GM23338 (cell line): ENCODE measurements around the gene NRP2. TPM values are rescaled to one million over a fixed set of nuclear protein-coding genes. Genes with fewer than 3 reads are reported as not detected.

Experiments
- ATAC-seq: fragments of 200-7000 bp; cut with Tn5 transposase; 3 replicates; pipeline ENCODE4 v1.9.1; 2020
- DNase-seq: peaks from one replicate; pipeline ENCODE4 v3.0.0-alpha.2; 2015; ENCODE audit warnings: low spot score
- H2AFZ ChIP-seq: fragments of 200-600 bp; sonication (generic); 2 replicates; pipeline ENCODE4 v1.8.0; 2016; ENCODE audit warnings: antibody characterized with exemption, mild to moderate bottlenecking, moderate library complexity
- H3F3A ChIP-seq: fragments of 200-600 bp; sonication (generic); replicated peaks from 2 replicates; pipeline ENCODE4 v1.8.0; 2017; ENCODE audit warnings: antibody characterized with exemption, mixed run types, low read depth
- H3K27ac ChIP-seq: fragments of 200-600 bp; sonication (generic); 2 replicates; pipeline ENCODE4 v1.6.1; 2016; ENCODE audit warnings: low read depth
- H3K27me3 ChIP-seq: fragments of 200-600 bp; sonication (generic); 2 replicates; pipeline ENCODE4 v1.8.0; 2016; ENCODE audit warnings: mild to moderate bottlenecking, mixed run types, moderate library complexity; ENCODE audit not compliant: insufficient read depth
- H3K36me3 ChIP-seq: fragments of 200-600 bp; sonication (generic); 2 replicates; pipeline ENCODE4 v1.8.0; 2016; ENCODE audit warnings: mild to moderate bottlenecking; ENCODE audit not compliant: insufficient read depth
- H3K4me1 ChIP-seq: fragments of 200-600 bp; sonication (generic); 2 replicates; pipeline ENCODE4 v1.8.0; 2016; ENCODE audit warnings: mild to moderate bottlenecking, moderate library complexity; ENCODE audit not compliant: insufficient read depth
- H3K4me2 ChIP-seq: fragments of 200-600 bp; sonication (generic); 2 replicates; pipeline ENCODE4 v1.7.1; 2017; ENCODE audit warnings: mixed run types
- H3K4me3 ChIP-seq: fragments of 200-600 bp; sonication (generic); 2 replicates; pipeline ENCODE4 v1.6.1; 2016; ENCODE audit warnings: mixed run types
- H3K79me2 ChIP-seq: fragments of 200-600 bp; sonication (generic); replicated peaks from 2 replicates; pipeline ENCODE4 v1.8.0; 2017; ENCODE audit warnings: mild to moderate bottlenecking; ENCODE audit not compliant: insufficient read depth
- H3K9me2 ChIP-seq: fragments of 200-600 bp; sonication (generic); 2 replicates; pipeline ENCODE4 v1.8.0; 2017; ENCODE audit not compliant: insufficient read depth
- H4K20me1 ChIP-seq: fragments of 200-600 bp; sonication (generic); replicated peaks from 2 replicates; pipeline ENCODE4 v1.8.0; 2017; ENCODE audit warnings: mild to moderate bottlenecking; ENCODE audit not compliant: insufficient read depth
- H3K27ac Mint-ChIP-seq: 2 replicates; pipeline ENCODE4 v1.8.0; 2020; ENCODE audit warnings: inconsistent platforms, mild to moderate bottlenecking, moderate library complexity, mixed read lengths
- H3K27me3 Mint-ChIP-seq: 3 replicates; pipeline ENCODE4 v1.8.0; 2022; ENCODE audit warnings: low read depth, mild to moderate bottlenecking, moderate library complexity, mixed read lengths, inconsistent platforms; ENCODE audit not compliant: insufficient read depth, poor library complexity
- H3K36me3 Mint-ChIP-seq: 3 replicates; pipeline ENCODE4 v1.8.0; 2021; ENCODE audit warnings: low read depth, mild to moderate bottlenecking, inconsistent platforms, moderate library complexity, mixed read lengths
- H3K4me1 Mint-ChIP-seq: 3 replicates; pipeline ENCODE4 v1.8.0; 2020; ENCODE audit warnings: mild to moderate bottlenecking, inconsistent platforms, mixed read lengths
- H3K4me3 Mint-ChIP-seq: 3 replicates; pipeline ENCODE4 v1.8.0; 2021; ENCODE audit warnings: moderate library complexity, mild to moderate bottlenecking, inconsistent platforms, mixed read lengths
- H3K9me3 Mint-ChIP-seq: 3 replicates; pipeline ENCODE4 v1.8.0; 2020; ENCODE audit warnings: moderate library complexity, mild to moderate bottlenecking, inconsistent platforms, mixed read lengths
- CREB1 ChIP-seq: fragments of 250-450 bp; sonication (Bioruptor Pico); IDR thresholded peaks from 2 replicates; pipeline ENCODE4 v1.5.0; 2020; ENCODE audit warnings: low read depth, mild to moderate bottlenecking, moderate library complexity
- CTCF ChIP-seq, 2 experiments: fragments of 200-600 bp in 1 of 2; sonication (generic) in 1 of 2; conservative IDR thresholded peaks; 2 replicates each; pipeline versions ENCODE4 v1.5.1 to v1.6.1; 2016 to 2017; ENCODE audit warnings: antibody characterized with exemption in 2 of 2, low read depth in 2 of 2, mild to moderate bottlenecking in 2 of 2, moderate library complexity in 1 of 2
- EZH2 ChIP-seq: fragments of 200-600 bp; sonication (generic); IDR thresholded peaks from one replicate; pipeline ENCODE4 v1.8.0; 2017; ENCODE audit warnings: antibody characterized with exemption, mild to moderate bottlenecking, low read depth; ENCODE audit not compliant: unreplicated experiment
- JUNB ChIP-seq: IDR thresholded peaks from one replicate; pipeline ENCODE4 v1.6.1; 2016; ENCODE audit warnings: antibody characterized with exemption; ENCODE audit not compliant: unreplicated experiment
- NANOG ChIP-seq: IDR thresholded peaks from 2 replicates; pipeline ENCODE4 v1.6.1; 2016; ENCODE audit warnings: antibody characterized with exemption, borderline replicate concordance
- POLR2AphosphoS5 ChIP-seq: IDR thresholded peaks from 2 replicates; pipeline ENCODE4 v1.6.1; 2016; ENCODE audit warnings: antibody characterized with exemption, low read depth
- STAT1 ChIP-seq: IDR thresholded peaks from one replicate; pipeline ENCODE4 v1.6.1; 2016; ENCODE audit warnings: antibody characterized with exemption; ENCODE audit not compliant: unreplicated experiment
- ZNF331 ChIP-seq: fragments of 250-450 bp; sonication (Bioruptor Pico); IDR thresholded peaks from 2 replicates; pipeline ENCODE4 v1.5.0; 2020; ENCODE audit warnings: low read depth, mild to moderate bottlenecking, moderate library complexity
- polyA plus RNA-seq: library from polyadenylated mRNA; unstranded; fragments of >200 nt; fragmentation: Nextera tagmentation; extraction: Ambion mirVana; gene quantifications from 2 replicates; pipeline ENCODE4 v1.2.1, GENCODE V29; 2016
- total RNA-seq: library from RNA; depleted of rRNA; stranded (reverse); fragments of >200 nt; shearing (Covaris generic); gene quantifications from 2 replicates; pipeline ENCODE4 v1.2.3, GENCODE V29; 2014
- TF ChIP-seq, protein P1 (sequence below): IDR thresholded peaks from one replicate; pipeline ENCODE4 v1.6.1; 2018; ENCODE audit warnings: antibody characterized with exemption; ENCODE audit not compliant: unreplicated experiment
- TF ChIP-seq, protein P2 (sequence below): IDR thresholded peaks from 2 replicates; pipeline ENCODE4 v1.6.1; 2016; ENCODE audit warnings: antibody characterized with exemption

Gene NRP2
- total and polyA plus RNA-seq, 2 experiments from 2014 or later: 18.4 to 22.0 TPM

DNA sequence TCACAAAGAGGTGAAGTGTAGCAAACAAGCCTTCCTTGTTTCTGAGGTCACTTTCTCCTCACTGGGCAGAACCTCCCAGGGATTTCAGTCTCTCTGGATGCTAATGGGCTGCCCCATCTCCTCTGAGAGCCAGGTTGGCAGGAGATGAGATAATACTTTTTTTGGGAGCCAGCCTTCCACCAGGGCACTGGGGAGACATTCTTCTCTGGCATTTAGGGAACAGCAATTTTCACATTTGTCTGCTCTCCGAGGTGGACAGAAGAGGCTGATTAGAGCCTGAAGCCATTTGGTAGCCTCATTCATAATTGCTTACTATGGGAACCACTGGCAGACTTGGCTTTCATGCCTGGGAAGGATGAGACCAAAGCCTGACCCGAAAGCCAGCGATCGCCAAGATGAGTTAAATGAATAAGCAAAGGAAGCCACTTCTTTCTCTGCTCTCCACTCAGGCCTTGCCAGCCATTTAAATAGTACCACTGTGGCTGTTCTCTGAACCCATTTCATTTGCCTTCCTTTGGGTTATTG, 70.1 kb downstream of the NRP2 start (continued):
- TF ChIP-seq, protein P1, sequence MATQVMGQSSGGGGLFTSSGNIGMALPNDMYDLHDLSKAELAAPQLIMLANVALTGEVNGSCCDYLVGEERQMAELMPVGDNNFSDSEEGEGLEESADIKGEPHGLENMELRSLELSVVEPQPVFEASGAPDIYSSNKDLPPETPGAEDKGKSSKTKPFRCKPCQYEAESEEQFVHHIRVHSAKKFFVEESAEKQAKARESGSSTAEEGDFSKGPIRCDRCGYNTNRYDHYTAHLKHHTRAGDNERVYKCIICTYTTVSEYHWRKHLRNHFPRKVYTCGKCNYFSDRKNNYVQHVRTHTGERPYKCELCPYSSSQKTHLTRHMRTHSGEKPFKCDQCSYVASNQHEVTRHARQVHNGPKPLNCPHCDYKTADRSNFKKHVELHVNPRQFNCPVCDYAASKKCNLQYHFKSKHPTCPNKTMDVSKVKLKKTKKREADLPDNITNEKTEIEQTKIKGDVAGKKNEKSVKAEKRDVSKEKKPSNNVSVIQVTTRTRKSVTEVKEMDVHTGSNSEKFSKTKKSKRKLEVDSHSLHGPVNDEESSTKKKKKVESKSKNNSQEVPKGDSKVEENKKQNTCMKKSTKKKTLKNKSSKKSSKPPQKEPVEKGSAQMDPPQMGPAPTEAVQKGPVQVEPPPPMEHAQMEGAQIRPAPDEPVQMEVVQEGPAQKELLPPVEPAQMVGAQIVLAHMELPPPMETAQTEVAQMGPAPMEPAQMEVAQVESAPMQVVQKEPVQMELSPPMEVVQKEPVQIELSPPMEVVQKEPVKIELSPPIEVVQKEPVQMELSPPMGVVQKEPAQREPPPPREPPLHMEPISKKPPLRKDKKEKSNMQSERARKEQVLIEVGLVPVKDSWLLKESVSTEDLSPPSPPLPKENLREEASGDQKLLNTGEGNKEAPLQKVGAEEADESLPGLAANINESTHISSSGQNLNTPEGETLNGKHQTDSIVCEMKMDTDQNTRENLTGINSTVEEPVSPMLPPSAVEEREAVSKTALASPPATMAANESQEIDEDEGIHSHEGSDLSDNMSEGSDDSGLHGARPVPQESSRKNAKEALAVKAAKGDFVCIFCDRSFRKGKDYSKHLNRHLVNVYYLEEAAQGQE: no peak
- TF ChIP-seq JUNB (no peak), STAT1 (no peak), ZNF331 (CRISPR knock-in tag) (no peak), EZH2 (no peak)

DNA sequence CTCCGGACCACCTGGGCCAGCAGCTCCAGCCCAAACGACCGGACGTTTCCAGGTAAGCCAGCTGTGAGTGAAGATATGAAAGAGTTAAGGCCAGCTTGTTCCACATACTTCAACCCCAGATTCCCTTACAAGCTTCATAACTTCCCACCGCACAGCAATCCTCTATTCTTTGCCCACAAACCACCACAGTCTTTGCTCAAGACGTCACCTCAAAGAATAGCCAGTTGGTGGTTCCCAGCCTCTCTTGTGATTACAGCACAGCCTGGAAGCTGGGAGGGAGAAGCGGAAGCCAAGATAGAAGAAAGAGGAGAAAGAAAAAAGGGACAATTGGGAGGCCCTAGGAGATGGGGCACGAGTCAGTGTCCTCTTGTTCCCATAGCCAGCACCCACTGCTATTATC, 70.6 kb downstream of the NRP2 start:
- Histone ChIP-seq H3K4me2 (no peak overlapping the region), H3K27me3 (no peaks in the 10 kb centered on the region), H2AFZ (no peak overlapping the region), H4K20me1 (no peaks in the 10 kb centered on the region), H3K36me3 (no peaks in the 10 kb centered on the region; the same call in 1 of the 2 replicates), H3K79me2 (no peaks in the 10 kb centered on the region), H3K4me3 (no peak overlapping the region), H3K27ac (no peak overlapping the region), H3F3A (no peaks in the 10 kb centered on the region), H3K4me1 (peaks cover 20% of the 10 kb centered on the region), H3K9me2 (peaks cover 22% of the 10 kb centered on the region)
- H3K4me3 Mint-ChIP-seq: no peak overlapping the region
- no peaks in the 10 kb centered on the region for H3K9me3 Mint-ChIP-seq
- no peak for ATAC-seq
- peaks cover 33% of the 10 kb centered on the region for H3K4me1 Mint-ChIP-seq
- DNase-seq: no peak
- H3K36me3 Mint-ChIP-seq: peaks cover 35% of the 10 kb centered on the region
- TF ChIP-seq EZH2 (no peak), POLR2AphosphoS5 (no peak), NANOG (no peak), STAT1 (no peak), CTCF (conservative IDR thresholded peaks at IDR 0.05; ENCODE audit: low read depth in 2 of 2) (no peak), CREB1 (CRISPR knock-in tag) (no peak), JUNB (no peak)
- TF ChIP-seq, protein P2, sequence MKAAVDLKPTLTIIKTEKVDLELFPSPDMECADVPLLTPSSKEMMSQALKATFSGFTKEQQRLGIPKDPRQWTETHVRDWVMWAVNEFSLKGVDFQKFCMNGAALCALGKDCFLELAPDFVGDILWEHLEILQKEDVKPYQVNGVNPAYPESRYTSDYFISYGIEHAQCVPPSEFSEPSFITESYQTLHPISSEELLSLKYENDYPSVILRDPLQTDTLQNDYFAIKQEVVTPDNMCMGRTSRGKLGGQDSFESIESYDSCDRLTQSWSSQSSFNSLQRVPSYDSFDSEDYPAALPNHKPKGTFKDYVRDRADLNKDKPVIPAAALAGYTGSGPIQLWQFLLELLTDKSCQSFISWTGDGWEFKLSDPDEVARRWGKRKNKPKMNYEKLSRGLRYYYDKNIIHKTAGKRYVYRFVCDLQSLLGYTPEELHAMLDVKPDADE: no peak
- no peaks in the 10 kb centered on the region for H3K27me3 Mint-ChIP-seq
- no peak overlapping the region for H3K27ac Mint-ChIP-seq
